GM10248 (cell line): ENCODE measurements around the gene KBTBD13.

Experiments
- CTCF ChIA-PET: fragments of 300-600 bp; sonication (Branson Sonifier 250); formaldehyde crosslinking; extraction: SDS; loops from one replicate; lab custom pipeline; 2021; ENCODE audit warnings: antibody characterized with exemption; lab: Yijun Ruan, JAX
- POLR2A ChIA-PET: fragments of 350-650 bp; sonication (Branson Sonifier 250); formaldehyde crosslinking; extraction: SDS; loops from one replicate; lab custom pipeline; 2020; ENCODE audit warnings: antibody characterized with exemption; lab: Yijun Ruan, JAX
- DNase-seq: peaks from one replicate; pipeline ENCODE4 v3.0.0; 2012; ENCODE audit errors: extremely low spot score
- TF ChIP-seq, protein P1 (sequence below): IDR thresholded peaks from 2 replicates; pipeline ENCODE4 v1.5.1; 2012; ENCODE audit warnings: mild to moderate bottlenecking, low read depth; ENCODE audit errors: extremely low read depth, missing control alignments, control extremely low read depth

Gene KBTBD13

DNA sequence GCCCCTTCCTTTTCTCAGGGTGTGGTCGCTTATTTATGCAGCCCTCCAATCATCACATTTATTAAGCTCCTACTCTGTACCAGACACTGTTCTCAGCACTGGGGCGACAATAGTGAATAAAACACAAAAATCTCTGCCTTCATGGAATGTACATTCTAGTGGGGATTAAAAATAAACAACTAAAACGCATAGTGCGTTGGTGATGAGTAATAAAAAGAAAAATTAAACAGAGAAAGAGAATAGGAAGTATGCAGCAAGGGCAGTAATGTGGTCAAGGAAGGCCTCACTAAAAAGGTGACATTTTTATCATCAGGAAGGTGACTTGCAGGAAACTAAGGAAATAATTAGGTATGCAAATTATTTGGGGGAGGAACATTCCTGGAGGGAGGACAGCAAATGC is 26.3 kb upstream of the KBTBD13 start:
- DNase-seq: no peak
- TF ChIP-seq, protein P1, sequence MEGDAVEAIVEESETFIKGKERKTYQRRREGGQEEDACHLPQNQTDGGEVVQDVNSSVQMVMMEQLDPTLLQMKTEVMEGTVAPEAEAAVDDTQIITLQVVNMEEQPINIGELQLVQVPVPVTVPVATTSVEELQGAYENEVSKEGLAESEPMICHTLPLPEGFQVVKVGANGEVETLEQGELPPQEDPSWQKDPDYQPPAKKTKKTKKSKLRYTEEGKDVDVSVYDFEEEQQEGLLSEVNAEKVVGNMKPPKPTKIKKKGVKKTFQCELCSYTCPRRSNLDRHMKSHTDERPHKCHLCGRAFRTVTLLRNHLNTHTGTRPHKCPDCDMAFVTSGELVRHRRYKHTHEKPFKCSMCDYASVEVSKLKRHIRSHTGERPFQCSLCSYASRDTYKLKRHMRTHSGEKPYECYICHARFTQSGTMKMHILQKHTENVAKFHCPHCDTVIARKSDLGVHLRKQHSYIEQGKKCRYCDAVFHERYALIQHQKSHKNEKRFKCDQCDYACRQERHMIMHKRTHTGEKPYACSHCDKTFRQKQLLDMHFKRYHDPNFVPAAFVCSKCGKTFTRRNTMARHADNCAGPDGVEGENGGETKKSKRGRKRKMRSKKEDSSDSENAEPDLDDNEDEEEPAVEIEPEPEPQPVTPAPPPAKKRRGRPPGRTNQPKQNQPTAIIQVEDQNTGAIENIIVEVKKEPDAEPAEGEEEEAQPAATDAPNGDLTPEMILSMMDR: no peak
- POLR2A ChIA-PET: no interaction called here
- CTCF ChIA-PET: interaction anchor here (2.7 to 9.0 kb wide), 2 partner anchors 11 to 19 kb away, joined by 12 to 72 read pairs; partner anchors contain the start of gene RASL12

DNA sequence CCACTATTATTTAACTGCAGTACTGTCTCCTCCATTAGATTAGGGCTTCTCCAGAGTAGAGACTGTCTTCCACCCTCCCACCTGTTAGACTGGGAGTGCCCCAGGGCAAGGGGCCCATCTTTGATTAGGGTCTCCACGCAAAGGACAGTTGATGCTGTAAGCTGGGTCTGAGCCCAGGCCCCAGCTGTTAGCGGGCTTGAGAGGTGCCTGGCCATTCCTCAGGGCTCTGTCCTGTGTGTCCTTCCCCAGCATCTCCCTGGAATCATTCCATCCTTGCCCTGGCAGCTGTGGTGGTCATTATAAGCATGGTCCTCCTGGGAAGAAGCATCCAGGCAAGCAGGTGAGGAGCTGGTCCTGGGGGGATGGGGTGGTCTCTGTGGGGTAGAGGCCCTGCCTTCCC is 25.3 kb upstream of the KBTBD13 start:
- TF ChIP-seq, protein P1: no peak
- CTCF ChIA-PET: interaction anchor here (1.0 to 9.0 kb wide), 6 partner anchors 10 to 247 kb away, joined by 3 to 72 read pairs (median 8); partner anchors contain the start of genes KBTBD13 and RASL12
- no peak for DNase-seq
- POLR2A ChIA-PET: interaction anchor here (0.7 kb wide), 1 partner anchor 893 kb away, joined by 6 read pairs; no protein-coding TSS in a partner anchor

DNA sequence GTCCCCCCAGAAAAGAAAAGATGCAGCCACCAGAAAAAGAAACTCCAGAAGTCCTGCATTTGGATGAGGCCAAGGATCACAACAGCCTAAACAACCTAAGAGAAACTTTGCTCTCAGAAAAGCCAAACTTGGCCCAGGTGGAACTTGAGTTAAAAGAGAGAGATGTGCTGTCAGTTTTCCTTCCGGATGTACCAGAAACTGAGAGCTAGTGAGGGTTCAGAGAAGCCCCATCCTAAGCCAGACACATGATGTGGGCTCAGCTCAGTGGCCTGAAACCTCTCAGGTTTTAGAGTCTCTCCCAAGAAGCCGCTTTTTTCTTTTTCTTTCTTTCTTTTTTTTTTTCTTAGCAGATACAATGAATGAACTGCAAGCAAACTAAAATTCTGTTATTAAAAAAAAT is 23.6 kb upstream of the KBTBD13 start:
- DNase-seq: no peak
- TF ChIP-seq, protein P1: no peak
- ChIA-PET CTCF (interaction anchor here (1.0 to 9.0 kb wide), 15 partner anchors 10 to 332 kb away, joined by 3 to 72 read pairs (median 7); partner anchors contain the start of genes KBTBD13, PARP16 and RASL12), POLR2A (no interaction called here)

DNA sequence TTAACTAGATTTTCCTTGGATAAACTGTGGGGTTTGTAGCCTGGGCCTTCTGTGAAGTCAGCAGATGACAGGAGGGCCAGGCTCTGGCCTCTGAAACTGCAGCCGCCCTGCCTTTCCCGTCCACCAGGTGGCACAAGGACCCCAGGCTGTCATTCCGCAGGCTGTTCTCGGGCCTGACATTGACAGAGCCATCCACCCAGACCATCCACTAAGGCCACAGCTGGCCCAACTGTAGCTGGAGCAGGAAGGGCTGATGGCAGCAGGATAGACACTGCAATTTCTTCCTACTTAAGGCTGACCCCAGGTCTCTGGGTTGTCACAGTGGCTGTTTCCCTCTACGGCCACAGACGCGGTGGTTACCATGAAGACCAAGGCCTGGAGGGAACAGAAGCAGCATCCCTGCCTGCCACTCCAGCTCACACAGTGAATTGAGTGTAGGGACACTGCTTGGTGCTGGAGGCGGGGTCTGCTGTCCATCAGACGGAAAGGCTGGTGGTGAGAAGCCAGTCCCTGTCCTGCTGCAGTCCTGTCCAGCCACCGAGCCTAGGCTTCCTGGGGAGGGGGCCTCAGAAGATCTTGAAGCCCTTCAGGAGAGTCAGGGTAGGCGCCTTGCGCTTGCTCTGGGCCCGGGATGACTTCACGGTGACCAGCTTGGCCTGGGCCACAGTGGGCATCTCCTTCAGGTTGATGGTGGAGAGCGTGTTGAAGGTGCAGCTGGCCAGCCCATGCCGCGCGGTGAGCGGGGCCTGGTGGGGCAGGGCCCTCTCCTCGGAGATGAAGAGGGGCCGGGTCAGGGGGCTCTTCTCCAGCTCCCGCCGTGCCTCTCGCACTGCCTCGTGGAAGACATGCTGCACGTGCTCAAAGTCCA is 22.0 kb upstream of the KBTBD13 start:
- POLR2A ChIA-PET: interaction anchor here (0.8 kb wide), 1 partner anchor 250 kb away, joined by 3 read pairs; the partner anchor contains the start of gene RNU5B-1
- CTCF ChIA-PET: interaction anchor here (0.7 to 9.0 kb wide), 22 partner anchors 9 to 350 kb away, joined by 3 to 72 read pairs (median 4); partner anchors contain the start of genes KBTBD13, RASL12 and RNU5B-1
- TF ChIP-seq, protein P1: peak; percentile 90
- DNase-seq: peak; percentile 82

DNA sequence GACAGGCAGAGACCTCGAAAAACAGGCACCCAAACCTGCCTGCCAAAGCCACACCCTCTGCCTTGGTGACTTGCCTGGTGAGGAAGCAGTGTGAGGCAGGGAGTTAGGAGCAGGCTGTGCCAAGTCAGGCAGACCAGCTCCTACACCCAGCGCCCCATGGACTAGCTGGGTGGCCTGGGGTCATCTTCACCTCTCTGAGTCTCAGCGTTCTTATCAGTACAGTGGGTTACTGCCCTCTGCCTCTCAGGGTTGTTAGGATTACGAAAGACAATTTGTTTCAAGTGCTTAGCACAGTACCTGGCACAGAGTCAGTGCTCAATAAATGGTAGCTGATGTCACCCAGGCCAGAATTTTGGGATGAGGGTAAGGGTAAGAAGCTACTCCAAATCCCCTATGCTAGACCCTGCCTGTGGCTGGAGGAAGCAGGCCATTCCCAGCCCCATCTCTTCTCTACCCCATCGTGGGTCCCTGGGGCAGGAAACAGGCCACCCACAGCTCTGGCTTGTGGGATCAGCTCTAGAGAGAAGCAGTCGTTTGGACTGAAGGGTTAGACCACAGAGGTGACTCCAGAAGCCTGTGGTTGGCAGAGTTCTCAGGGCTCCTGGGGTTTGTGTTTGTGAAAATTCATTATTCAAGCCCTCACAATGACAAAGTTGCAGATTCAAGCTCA is 21.2 kb upstream of the KBTBD13 start:
- TF ChIP-seq, protein P1: no peak
- ChIA-PET CTCF (interaction anchor here (0.7 to 9.0 kb wide), 15 partner anchors 8 to 343 kb away, joined by 3 to 72 read pairs (median 5); partner anchors contain the start of genes KBTBD13 and RASL12), POLR2A (interaction anchor here (0.5 to 0.8 kb wide), 2 partner anchors 218 to 249 kb away, joined by 3 to 4 read pairs; partner anchors contain the start of gene RNU5B-1)
- no peak for DNase-seq

DNA sequence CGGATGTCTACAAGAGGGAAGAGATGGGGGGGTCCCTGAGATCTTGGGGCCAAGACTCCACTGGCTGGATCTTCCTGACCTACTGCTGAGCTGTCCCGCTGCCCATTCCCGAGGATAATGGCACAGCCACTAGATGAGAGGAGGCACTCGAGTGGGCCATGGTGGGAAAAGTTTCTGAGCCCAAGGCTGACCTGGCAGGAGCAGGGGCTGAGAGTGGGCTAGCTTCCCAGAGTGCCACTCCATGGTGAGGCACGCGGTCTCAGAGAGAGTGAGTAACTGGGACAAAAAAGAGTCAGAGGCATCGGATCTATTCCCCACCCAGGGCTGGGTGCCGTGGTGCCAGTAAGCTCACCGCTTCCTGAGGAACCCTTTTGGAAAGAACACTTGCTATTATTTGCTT is 20.4 kb upstream of the KBTBD13 start:
- POLR2A ChIA-PET: no interaction called here
- no peak for DNase-seq
- CTCF ChIA-PET: interaction anchor here (1.2 to 9.0 kb wide), 8 partner anchors 13 to 329 kb away, joined by 4 to 72 read pairs (median 20); partner anchors contain the start of genes KBTBD13 and RASL12
- TF ChIP-seq, protein P1: no peak
